Thyroid gland (tissue), 4 donors: ENCODE data around the gene GRWD1.

Source experiments
- POLR2A ChIP-seq, 2 donors: fragments of 450-650 bp; IDR thresholded peaks; one replicate each; pipeline ENCODE4 v1.6.1; 2017; ENCODE audit warnings: antibody characterized with exemption in 2 of 2, mild to moderate bottlenecking in 2 of 2, moderate library complexity in 1 of 2
- TF ChIP-seq, protein P1 (sequence below), 6 experiments: fragments of 200-600 bp in 3 of 6; fragments of 450-650 bp in 3 of 6; sonication (generic) in 3 of 6; IDR thresholded peaks; one replicate each; pipeline ENCODE4 v1.5.1; 2016 to 2019; ENCODE audit warnings: antibody characterized with exemption in 6 of 6, mild to moderate bottlenecking in 2 of 6, inconsistent platforms in 1 of 6, moderate library complexity in 1 of 6

DNA sequence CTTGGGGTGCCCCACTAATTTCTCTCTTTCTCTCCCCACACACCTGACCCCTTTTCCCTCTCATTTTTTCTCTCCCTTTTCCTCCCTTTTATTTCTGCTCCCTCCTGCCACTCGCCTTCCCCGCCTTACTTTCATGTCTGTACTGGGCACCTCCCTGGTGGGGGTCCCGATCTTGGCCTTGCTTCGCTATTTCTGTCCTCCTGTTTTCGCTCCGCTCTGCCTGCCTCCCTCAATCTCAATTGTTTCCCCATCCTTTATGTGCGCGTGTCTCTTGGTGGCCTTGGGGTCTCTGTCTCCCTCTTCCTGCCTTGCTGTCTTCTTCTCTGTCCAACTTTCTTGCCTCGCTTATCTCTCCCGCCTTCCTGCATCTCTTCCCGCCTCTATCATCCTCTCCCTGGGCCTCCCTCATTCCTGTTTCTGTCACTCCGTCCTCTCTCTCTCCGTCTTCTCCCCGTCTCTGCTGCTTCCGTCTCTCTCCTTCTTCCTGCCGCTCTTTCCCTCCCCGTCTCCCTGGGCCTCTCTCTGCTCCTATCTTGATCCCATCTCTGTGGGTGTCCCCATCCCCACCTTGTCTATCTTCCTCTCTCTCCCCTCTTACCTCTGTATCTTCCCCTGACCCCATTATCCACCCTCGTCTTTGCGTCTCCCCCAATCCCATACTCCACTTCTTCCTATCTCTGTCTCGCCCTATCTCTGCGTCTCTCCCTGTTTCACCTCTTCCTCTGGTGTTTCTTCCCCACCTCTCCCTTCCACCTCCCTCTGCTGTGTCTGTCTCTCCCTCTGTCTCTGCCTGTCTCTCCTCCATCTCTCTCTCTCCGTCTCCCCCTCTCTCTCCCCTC lies 48.3 kb upstream of the GRWD1 start:
- TF ChIP-seq, protein P1, sequence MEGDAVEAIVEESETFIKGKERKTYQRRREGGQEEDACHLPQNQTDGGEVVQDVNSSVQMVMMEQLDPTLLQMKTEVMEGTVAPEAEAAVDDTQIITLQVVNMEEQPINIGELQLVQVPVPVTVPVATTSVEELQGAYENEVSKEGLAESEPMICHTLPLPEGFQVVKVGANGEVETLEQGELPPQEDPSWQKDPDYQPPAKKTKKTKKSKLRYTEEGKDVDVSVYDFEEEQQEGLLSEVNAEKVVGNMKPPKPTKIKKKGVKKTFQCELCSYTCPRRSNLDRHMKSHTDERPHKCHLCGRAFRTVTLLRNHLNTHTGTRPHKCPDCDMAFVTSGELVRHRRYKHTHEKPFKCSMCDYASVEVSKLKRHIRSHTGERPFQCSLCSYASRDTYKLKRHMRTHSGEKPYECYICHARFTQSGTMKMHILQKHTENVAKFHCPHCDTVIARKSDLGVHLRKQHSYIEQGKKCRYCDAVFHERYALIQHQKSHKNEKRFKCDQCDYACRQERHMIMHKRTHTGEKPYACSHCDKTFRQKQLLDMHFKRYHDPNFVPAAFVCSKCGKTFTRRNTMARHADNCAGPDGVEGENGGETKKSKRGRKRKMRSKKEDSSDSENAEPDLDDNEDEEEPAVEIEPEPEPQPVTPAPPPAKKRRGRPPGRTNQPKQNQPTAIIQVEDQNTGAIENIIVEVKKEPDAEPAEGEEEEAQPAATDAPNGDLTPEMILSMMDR (IDR thresholded peaks at IDR 0.05), result no peak
- TF ChIP-seq POLR2A (IDR thresholded peaks at IDR 0.05), result no peak
